T-helper 1 cell treated with Interleukin-12 subunit alpha and Interleukin-12 subunit beta and Interleukin-4 antibody, amounts not matched to agents 30 μg/mL and 1 μg/mL, for 36 hours (primary cell): ENCODE measurements around the gene NDUFA3.

ENCODE experiments used
- H3K27ac Mint-ChIP-seq: one replicate; pipeline ENCODE4 v1.8.0; 2021; ENCODE audit warnings: mild to moderate bottlenecking, mixed read lengths
- H3K27me3 Mint-ChIP-seq: one replicate; pipeline ENCODE4 v1.8.0; 2021; ENCODE audit warnings: low read depth, mixed read lengths
- H3K36me3 Mint-ChIP-seq: one replicate; pipeline ENCODE4 v1.8.0; 2021; ENCODE audit warnings: low read depth, mixed read lengths
- H3K4me1 Mint-ChIP-seq: one replicate; pipeline ENCODE4 v1.8.0; 2021; ENCODE audit warnings: low read depth, mixed read lengths
- H3K4me3 Mint-ChIP-seq: one replicate; pipeline ENCODE4 v1.8.0; 2021; ENCODE audit warnings: mild to moderate bottlenecking, moderate library complexity, mixed read lengths
- H3K9me3 Mint-ChIP-seq: one replicate; pipeline ENCODE4 v1.8.0; 2021; ENCODE audit warnings: mixed read lengths

NDUFA3 gene

DNA sequence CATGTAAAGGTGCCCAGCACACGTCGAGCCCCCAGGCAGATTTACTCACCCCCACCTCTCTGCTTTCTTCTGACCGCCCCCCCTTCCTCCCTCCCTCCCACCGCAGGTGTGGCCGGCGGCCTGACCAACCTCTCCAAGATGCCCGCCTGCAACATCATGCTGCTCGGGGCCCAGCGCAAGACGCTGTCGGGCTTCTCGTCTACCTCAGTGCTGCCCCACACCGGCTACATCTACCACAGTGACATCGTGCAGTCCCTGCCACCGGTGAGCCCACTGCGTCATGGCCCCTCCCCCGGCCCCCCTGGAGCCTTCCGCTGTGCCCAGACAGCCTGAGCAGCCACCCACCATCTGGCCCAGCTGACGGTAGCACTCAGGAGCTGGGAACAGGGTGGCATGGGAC, 21.7 kb downstream of the NDUFA3 start:
- H3K27ac Mint-ChIP-seq: no peak overlapping the region

DNA sequence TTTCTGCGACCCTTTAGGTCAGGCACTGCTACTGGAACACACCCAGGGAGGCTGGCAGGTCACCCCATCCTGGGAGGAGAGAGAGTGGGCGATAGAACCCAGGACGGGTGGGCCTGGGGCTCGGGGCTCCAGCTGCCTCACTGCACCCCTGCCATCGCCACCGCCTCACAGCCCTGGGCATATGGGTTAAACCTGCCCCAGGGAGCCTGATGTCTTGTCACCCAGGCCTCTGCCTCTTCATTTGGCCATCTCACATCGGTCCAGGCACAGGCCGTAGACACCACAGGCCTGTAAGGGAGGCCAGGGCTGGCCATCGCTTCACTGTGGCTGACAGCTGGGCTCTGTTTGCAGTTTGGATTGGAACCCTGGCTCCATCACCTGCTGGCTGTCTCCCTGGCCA, 23.1 kb downstream of the NDUFA3 start:
- Mint-ChIP-seq H3K4me1 (no peaks in the 10 kb centered on the region), H3K36me3 (peaks cover 32% of the 10 kb centered on the region), H3K4me3 (no peak overlapping the region), H3K27me3 (no peaks in the 10 kb centered on the region), H3K9me3 (no peaks in the 10 kb centered on the region), H3K27ac (no peak overlapping the region)

More for the DNA sequence above, 21.7 kb downstream of the NDUFA3 start:
- Mint-ChIP-seq H3K4me1 (no peaks in the 10 kb centered on the region), H3K36me3 (peaks cover 39% of the 10 kb centered on the region), H3K27me3 (no peaks in the 10 kb centered on the region), H3K4me3 (no peak overlapping the region), H3K9me3 (no peaks in the 10 kb centered on the region)

DNA sequence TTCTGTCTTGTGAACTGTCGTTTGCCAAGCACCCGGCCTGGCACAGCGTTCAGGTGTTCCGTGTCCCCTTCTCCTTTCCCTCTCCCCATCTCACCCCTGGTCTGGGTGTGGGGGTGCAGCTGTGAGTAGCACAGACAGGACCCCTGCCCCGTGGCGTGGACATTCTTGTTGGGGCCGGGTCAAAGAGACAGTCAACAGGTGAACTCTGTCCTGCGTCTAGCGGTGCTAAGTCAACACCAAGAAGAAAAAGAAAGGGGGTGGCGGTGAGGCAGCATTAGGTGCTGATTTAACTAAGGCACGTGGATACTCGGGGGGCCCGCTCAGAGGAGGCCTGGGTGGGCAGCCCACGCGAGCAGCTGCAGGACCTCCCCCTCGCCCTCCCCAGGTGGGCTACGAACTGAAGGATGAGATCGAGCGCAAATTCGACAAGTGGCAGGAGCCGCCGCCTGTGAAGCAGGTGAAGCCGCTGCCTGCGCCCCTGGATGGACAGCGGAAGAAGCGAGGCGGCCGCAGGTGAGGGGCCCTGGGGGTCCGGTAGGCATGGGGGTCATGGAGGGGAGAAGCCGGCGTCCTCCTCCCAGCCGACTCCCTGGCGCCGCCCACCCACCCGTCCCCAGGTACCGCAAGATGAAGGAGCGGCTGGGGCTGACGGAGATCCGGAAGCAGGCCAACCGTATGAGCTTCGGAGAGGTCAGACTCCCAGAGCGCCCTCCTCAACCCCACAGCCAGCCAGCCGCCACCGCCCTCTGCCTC, 25.2 kb downstream of the NDUFA3 start:
- Mint-ChIP-seq H3K4me3 (no peak overlapping the region), H3K36me3 (peaks cover 22% of the 10 kb centered on the region), H3K9me3 (no peaks in the 10 kb centered on the region), H3K4me1 (no peaks in the 10 kb centered on the region), H3K27ac (no peak overlapping the region), H3K27me3 (no peaks in the 10 kb centered on the region)

DNA sequence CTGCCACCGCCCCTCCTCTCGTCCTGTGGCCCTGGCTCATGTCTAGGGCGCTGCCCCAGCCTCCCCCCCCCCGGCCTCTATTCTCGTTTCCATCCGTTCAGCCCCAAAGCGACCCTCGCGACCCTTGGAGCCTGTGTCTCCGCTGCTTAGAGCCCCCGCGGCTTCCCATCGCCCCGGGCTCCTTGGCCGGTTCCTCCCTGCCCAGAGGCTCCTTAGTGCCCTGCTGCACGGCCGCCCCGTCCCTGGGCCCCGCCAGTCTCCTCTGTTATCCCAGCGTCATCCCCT, 25.7 kb downstream of the NDUFA3 start:
- Mint-ChIP-seq H3K9me3 (no peaks in the 10 kb centered on the region), H3K4me3 (no peak overlapping the region), H3K36me3 (peaks cover 16% of the 10 kb centered on the region), H3K27me3 (no peaks in the 10 kb centered on the region), H3K27ac (no peak overlapping the region), H3K4me1 (no peaks in the 10 kb centered on the region)

DNA sequence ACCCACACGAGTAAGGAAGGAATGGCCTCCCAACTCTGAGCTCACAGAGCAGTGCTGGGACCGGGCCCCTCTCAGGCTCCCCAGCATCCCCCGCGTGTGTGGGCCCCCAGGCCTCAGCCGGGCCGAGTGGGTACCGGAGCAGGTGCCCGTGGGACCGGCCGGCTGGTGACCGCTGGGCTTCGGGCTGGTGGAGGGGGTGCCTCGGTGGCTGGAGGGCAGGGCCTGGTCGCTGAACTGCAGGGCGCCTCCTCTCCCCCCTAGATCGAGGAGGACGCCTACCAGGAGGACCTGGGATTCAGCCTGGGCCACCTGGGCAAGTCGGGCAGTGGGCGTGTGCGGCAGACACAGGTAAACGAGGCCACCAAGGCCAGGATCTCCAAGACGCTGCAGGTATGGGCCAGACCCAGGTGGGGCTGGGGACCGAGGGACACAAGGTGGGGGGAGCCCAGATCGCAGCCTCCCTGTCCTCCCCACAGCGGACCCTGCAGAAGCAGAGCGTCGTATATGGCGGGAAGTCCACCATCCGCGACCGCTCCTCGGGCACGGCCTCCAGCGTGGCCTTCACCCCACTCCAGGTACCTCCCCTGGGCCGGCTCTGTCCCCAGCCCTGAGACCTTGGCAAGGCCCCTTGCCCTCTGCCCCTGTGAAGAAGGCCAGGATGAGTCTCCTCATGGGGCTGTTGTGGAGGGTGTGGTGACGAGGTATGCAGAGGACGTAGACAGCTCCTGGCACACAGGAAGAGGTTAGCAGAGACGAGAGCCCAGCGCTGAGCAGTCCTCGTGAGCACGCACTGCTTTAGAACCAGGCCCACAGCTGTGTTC, 26.4 kb downstream of the NDUFA3 start:
- H3K9me3 Mint-ChIP-seq: no peaks in the 10 kb centered on the region
- no peak overlapping the region for H3K27ac Mint-ChIP-seq
- H3K4me3 Mint-ChIP-seq: no peak overlapping the region
- no peaks in the 10 kb centered on the region for H3K4me1 Mint-ChIP-seq
- H3K36me3 Mint-ChIP-seq: peaks cover 16% of the 10 kb centered on the region
- H3K27me3 Mint-ChIP-seq: no peaks in the 10 kb centered on the region

DNA sequence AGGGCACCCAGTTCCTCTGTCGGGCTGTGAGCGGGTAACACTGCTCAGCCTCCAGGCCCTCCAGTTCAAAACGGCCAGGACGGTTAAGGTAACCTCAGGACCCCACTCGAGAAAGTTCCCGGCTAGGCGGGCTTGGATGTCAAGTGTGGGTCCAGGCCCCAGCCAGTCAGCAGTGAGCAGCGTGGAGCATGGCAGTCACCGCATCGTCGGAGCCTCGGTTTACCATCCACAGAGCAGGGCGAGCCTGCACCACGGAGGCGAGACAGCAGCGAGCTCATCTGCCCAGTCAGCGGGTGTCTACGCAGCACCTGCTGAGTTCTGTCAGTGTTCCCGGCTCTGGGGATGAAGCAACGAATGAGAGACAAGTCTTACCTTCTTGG, 27.0 kb downstream of the NDUFA3 start:
- H3K27ac Mint-ChIP-seq: no peak overlapping the region
- no peaks in the 10 kb centered on the region for H3K27me3 Mint-ChIP-seq
- no peak overlapping the region for H3K4me3 Mint-ChIP-seq
- peaks cover 5% of the 10 kb centered on the region for H3K4me1 Mint-ChIP-seq
- H3K36me3 Mint-ChIP-seq: peaks cover 16% of the 10 kb centered on the region
- H3K9me3 Mint-ChIP-seq: no peaks in the 10 kb centered on the region

DNA sequence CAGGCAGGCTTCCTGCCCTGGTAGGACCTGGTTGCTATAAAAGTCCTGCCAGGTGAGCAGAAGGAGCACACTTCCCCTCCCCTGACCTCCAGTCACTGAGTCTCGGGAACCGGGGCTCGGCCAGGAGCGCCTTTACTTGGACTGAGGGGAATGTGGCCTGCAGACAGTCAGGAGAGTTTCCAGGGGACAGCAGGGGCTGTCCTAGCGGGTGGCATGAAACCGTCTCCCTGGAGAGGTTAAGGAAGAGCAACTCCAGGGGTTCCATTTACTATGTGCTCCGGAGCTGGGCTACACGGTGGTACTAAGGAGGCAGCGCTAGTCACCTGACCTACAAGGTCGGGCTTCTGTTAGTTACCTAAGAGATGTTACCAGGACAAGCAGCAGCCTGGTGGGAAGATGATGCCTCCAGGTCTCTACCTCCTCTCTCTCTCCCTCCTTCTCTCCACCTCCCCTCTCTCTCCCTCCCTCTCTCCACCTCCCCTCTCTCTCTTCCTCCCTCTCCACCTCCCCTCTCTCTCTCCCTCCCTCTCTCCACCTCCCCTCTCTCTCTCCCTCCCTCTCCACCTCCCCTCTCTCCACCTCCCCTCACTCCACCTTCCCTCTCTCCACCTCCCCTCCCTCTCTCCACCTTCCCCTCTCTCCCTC, 30.8 kb downstream of the NDUFA3 start:
- Mint-ChIP-seq H3K4me1 (peaks cover 13% of the 10 kb centered on the region), H3K4me3 (no peak overlapping the region), H3K27ac (no peak overlapping the region), H3K36me3 (peaks cover under 1% of the 10 kb centered on the region), H3K9me3 (no peaks in the 10 kb centered on the region), H3K27me3 (no peaks in the 10 kb centered on the region)

DNA sequence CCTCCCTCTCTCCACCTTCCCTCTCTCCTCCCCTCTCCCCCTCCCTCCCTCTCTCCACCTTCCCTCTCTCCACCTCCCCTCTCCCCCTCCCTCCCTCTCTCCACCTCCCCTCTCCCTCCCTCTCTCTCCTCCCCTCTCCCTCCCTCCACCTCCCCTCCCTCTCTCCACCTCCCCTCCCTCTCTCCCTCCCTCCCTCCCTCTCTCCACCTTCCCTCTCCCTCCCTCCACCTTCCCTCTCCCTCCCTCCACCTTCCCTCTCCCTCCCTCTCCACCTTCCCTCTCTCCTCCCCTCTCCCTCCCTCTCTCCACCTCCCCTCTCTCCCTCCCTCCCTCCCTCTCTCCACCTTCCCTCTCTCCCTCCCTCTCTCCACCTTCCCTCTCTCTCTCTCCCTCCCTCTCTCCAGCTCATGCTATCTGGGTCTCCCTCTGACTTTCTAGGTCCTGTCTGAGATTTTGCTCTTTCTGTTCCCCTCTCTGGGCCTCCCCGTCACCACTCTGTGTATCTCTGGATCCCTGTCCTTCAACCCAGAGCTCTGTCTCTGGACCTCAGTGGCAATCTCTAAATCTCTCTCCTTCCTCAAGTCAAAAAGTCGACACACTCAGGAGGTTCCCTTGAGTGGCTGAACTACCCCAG, 31.4 kb downstream of the NDUFA3 start:
- Mint-ChIP-seq H3K4me3 (no peak overlapping the region), H3K9me3 (no peaks in the 10 kb centered on the region), H3K36me3 (peaks cover 5% of the 10 kb centered on the region), H3K27me3 (no peaks in the 10 kb centered on the region), H3K4me1 (peaks cover 19% of the 10 kb centered on the region), H3K27ac (peak overlapping the region; percentile 61)

DNA sequence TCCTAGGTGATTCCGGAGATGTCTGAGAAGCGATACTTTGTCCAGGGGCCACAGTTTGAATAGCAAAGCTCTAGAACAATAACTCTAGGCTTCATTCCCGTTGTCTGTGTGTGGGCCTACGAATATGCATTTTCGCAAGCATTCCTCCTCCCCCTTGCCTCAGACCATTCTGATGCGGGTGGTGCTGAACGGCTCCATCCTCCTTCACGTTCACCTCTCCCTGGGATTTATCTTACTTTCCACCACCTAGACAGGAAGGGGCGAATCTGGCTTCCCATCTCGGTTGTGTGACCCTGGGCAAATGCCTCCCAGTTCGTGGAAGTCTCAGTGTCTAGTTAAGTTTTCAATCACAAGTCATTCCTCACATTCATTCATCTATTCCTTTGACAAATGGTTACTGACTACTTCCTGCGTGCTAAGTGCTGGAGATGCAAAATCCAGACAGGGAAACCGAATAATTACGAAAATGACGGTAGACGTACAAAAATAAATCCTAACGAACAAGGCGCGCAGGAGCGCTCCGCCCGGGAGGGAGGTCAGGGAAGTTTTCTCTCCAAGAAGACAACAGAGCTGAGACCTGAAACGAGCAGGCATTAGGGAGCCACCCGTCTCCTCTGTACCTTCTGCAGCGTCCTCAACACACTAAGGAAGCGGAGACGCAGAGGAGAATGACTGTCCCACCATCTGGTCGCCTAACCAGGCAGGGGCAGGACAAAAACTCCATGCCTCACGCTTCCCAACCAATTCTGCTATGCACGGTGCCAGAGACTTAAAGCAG, 33.6 kb downstream of the NDUFA3 start:
- H3K27ac Mint-ChIP-seq: peak overlapping the region; percentile 82
- H3K4me3 Mint-ChIP-seq: peak overlapping the region; percentile 84
- no peaks in the 10 kb centered on the region for H3K27me3 Mint-ChIP-seq
- H3K4me1 Mint-ChIP-seq: peaks cover 32% of the 10 kb centered on the region
- no peaks in the 10 kb centered on the region for H3K9me3 Mint-ChIP-seq
- peaks cover 10% of the 10 kb centered on the region for H3K36me3 Mint-ChIP-seq

DNA sequence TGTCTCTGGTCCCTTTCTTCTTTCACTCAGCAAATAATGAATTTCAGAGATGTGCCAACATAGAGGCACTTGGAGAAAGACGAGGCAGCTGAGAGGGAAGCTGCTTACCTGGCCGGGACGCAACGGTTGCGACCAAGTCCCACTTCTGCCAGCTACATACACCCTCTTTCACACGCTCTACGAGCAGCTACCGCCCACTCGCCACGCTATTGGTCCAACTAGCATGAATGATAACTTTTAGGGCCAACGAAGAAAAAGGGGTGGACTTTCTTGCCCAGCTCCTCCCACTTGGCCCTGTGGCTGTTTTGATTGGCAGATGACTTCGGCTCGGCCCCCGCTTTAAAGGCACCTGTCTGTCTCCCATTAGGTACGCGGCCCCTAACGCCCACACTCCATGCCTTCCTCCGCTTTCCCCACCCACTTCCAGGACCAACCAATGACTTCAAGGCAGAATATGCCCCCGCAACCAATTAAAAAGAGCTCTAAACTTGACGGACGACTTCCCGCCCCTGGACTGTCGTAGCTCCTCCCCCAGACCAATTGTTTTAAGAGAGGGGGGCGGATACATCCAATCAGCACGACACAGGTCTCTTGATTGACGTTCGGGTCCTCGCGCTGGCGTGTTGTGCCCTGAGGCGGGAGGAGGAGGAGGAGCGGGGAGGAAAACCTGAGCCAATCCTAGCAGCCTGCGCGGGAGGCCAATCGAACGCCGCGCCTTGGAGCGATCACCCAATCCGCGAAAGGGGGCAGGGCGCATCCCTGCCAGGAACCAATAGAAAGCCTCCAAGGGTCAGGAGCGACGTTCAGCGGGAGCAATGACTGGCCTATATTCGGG, 34.4 kb downstream of the NDUFA3 start:
- no peaks in the 10 kb centered on the region for H3K9me3 Mint-ChIP-seq

DNA sequence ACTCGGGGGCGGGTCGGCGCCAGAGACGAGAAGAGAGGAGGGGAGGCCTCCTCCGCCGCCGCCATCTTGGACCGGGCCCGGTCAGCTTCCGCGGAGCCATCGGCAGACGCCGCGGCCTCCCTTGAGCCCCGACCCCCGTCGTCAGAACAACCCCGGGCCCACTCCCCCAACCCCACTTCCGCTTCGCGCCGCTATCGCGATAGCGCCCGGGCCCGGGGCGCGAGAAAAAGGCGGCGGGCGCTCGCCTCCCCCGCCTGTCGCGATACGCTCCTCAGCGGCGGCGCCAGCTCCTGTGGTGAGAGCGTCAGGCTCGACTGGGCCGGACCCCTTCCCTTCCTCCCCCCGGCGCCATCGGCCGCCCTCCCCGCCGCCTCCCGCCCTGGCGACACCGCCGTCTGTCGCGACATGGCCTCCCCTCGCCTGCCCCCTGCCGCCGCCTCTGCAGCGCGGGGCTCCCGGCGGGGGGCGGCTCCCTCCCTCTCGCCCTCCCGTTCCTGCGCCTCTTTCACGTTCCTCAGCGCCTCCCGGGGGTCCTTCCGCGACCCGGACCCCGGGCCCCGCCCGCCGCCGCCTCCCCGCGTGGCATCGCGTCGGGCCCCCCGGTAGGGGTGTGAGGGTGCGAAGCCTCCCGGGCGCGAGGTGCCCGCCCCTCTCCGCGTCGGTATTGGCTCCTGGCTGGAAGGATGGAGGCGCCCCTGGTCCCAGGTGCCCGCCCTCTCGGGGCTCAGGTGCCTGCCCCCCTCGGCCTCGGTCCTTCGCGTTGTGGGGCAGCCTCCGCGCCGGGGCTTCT, 35.2 kb downstream of the NDUFA3 start, which contains the start of gene CNOT3:
TSS of gene CNOT3 (plus strand) at position 64 of the 790 bp plus-strand sequence. CDS start 5,217 bp downstream, outside the sequence.
- Mint-ChIP-seq H3K27ac (peak within 1 kb of the TSS; percentile 88), H3K4me1 (peaks cover 36% of the 10 kb centered on the region), H3K4me3 (peak within 1 kb of the TSS; percentile 85), H3K36me3 (peaks cover 12% of the 10 kb centered on the region), H3K9me3 (no peaks in the 10 kb centered on the region), H3K27me3 (no peaks in the 10 kb centered on the region)

More for the DNA sequence above, 34.4 kb downstream of the NDUFA3 start:
- H3K4me3 Mint-ChIP-seq: peak overlapping the region; percentile 84
- peaks cover 10% of the 10 kb centered on the region for H3K36me3 Mint-ChIP-seq
- H3K27ac Mint-ChIP-seq: peak overlapping the region; percentile 82
- H3K4me1 Mint-ChIP-seq: peaks cover 36% of the 10 kb centered on the region
- no peaks in the 10 kb centered on the region for H3K27me3 Mint-ChIP-seq

DNA sequence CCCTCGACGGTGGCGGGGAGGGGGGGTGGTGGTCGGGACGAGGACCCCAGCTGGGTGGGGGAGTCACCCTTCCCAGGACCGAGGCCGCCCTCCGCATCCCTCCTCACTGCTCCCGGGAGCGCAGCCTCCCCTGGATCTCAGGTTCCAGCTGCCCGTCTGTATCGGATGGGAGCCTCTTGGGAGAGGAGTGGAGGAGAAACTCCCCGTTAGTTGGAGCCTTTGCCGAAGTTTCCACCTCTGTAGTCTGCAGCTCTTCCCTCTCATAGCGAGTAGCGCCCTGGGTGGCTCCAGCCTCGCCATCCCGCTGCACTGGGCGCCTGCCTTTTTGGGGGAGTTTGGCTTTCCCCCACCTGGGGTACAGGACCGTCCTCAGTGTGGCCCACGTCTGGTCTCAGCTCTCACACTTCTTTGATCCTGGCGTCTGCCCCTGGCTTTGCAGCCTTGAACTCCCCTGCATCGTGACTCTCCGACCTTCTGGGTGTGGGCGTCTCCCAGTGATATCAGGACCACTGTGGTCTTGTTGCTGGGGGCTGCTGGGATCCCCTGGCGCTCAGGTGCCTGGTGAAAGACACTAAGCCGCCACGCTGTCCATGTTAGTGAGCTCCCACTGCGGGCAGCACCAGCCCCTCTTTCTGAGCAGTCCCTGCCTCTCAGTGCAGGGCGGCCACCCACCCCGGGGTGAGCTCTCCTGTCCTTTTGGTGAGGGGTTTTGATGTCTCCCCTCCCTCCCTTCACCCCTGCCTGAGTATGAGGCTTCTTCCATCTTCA, 36.0 kb downstream of the NDUFA3 start:
- H3K9me3 Mint-ChIP-seq: no peaks in the 10 kb centered on the region
- H3K27ac Mint-ChIP-seq: peak overlapping the region; percentile 88
- peaks cover 36% of the 10 kb centered on the region for H3K4me1 Mint-ChIP-seq
- H3K36me3 Mint-ChIP-seq: peaks cover 19% of the 10 kb centered on the region
- peak overlapping the region; percentile 85 for H3K4me3 Mint-ChIP-seq
- H3K27me3 Mint-ChIP-seq: no peaks in the 10 kb centered on the region
